GM13977 (cell line): Measurements from ENCODE around the gene HPS6.

ENCODE experiments used
- DNase-seq: peaks from one replicate; pipeline ENCODE4 v3.0.0; 2012; ENCODE audit warnings: low spot score
- in situ Hi-C: fragments of 300-500 bp; cut with MboI; formaldehyde crosslinking; loops from one replicate; pipeline ENCODE4 v1.12.0; 2022; ENCODE audit warnings: low sequenced_read_pairs, low pct_unique_long_range_greater_than_20kb, mixed read lengths, inconsistent platforms; ENCODE audit not compliant: unreplicated experiment
- TF ChIP-seq, protein P1 (sequence below): IDR thresholded peaks from 2 replicates; pipeline ENCODE4 v1.5.1; 2012; ENCODE audit warnings: mild to moderate bottlenecking, control low read depth; ENCODE audit not compliant: insufficient read depth; ENCODE audit errors: extremely low read depth, missing control alignments

The HPS6 gene

DNA sequence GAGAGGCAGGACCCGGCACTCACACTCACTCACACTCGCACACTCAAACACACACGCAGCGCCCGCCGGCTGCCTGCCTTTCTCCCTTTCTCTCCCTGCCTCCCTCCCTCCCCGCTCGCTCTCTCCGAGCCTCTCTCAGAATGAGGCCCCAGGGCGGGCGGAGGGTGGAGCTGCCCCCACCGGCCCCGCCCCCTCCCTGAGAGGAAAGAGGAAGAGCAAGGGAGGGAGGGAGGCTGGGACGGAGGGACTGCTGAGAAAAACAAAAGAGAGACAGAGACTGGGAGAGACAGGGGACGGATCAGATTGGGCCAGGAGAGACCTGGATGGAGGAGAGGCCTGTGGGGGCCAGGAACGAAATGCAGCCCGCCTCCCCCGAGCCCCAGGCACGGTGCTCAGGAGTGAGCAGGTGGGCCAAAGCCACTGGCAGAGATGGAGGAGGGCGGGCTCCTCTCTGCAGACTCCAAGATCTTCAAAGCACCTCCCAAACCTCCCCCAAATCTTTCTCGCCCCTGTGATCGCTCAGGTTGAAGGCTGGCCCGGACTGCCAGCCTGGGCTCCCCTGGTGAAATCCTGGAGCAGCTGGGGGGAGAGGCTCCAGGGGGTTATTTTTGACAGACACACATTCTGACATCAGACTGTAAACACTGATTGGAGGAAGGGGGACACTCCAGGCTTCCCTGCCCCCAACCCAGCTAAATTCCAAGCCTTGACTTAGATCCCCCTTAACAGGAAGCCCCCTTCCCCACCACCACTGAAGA lies 49.9 kb downstream of the HPS6 start:
- TF ChIP-seq, protein P1, sequence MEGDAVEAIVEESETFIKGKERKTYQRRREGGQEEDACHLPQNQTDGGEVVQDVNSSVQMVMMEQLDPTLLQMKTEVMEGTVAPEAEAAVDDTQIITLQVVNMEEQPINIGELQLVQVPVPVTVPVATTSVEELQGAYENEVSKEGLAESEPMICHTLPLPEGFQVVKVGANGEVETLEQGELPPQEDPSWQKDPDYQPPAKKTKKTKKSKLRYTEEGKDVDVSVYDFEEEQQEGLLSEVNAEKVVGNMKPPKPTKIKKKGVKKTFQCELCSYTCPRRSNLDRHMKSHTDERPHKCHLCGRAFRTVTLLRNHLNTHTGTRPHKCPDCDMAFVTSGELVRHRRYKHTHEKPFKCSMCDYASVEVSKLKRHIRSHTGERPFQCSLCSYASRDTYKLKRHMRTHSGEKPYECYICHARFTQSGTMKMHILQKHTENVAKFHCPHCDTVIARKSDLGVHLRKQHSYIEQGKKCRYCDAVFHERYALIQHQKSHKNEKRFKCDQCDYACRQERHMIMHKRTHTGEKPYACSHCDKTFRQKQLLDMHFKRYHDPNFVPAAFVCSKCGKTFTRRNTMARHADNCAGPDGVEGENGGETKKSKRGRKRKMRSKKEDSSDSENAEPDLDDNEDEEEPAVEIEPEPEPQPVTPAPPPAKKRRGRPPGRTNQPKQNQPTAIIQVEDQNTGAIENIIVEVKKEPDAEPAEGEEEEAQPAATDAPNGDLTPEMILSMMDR, result no peak
- DNase-seq, result peak; percentile 90
- in situ Hi-C loops, result no loop called here

DNA sequence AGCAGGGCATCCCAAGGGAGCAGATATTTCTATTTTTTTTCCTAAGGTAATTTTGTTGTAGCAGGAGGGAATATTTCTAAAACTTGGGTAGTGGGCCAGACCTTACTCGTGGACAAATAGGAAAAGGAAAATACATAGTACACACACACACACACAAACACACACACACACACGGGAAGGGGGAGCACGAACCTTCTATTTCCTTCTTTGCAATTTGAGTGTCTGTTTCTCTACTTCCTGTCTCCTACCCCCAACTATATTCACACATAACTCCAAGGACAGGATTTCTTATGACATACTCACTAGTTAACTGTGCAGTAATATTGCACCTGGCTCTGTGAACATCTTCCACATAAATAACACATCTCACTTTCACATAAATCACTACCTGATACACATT lies 50.6 kb downstream of the HPS6 start:
- TF ChIP-seq, protein P1, result no peak
- DNase-seq, result no peak
- in situ Hi-C loops, result no loop called here

DNA sequence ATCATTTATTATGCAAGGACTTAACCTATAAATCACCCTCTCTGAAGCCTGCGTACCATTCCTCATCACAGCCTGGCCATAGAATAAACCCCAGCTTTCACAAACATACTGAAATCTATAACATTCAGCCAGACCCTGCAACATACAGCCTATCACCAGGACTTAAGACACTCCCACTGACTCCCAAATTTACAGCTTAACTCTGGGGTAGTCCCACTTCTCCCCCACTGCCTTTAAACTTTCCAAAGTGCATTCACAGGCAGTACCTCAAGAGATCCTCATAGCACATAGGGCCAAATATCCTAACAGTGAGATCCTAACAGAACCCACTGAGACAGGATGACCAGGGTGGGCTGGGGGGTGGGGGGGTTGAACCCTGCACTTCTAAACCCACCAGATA lies 51.5 kb downstream of the HPS6 start:
- no peak for DNase-seq
- TF ChIP-seq, protein P1, result no peak
- in situ Hi-C loops, result no loop called here
